SK-N-SH treated with all-trans-retinoic acid at 6 μM for 48 hours (cell line): ENCODE results near the gene TFEB.
A peak's percentile ranks its signal among the peaks of the same experiment; 100 is the strongest.

ENCODE experiments used
- ATAC-seq: fragments of 200-7000 bp; cut with Tn5 transposase; 3 replicates; pipeline ENCODE4 v1.9.1; 2020; ENCODE audit warnings: mild to moderate bottlenecking, moderate library complexity
- BACH2 ChIP-seq: fragments of 250-450 bp; sonication (Bioruptor Pico); IDR thresholded peaks from 2 replicates; pipeline ENCODE4 v1.9.0; 2021; ENCODE audit warnings: mild to moderate bottlenecking, borderline replicate concordance
- ESRRG ChIP-seq: fragments of 250-450 bp; sonication (Bioruptor Pico); IDR thresholded peaks from 2 replicates; pipeline ENCODE4 v1.6.1; 2021; ENCODE audit warnings: mild to moderate bottlenecking
- GLIS3 ChIP-seq: fragments of 250-450 bp; sonication (Bioruptor Pico); IDR thresholded peaks from 2 replicates; pipeline ENCODE4 v1.5.0; 2020; ENCODE audit warnings: mild to moderate bottlenecking, moderate library complexity
- ISL1 ChIP-seq: fragments of 250-450 bp; sonication (Bioruptor Pico); IDR thresholded peaks from 2 replicates; pipeline ENCODE4 v2.1.2; 2022; ENCODE audit warnings: mild to moderate bottlenecking, moderate library complexity
- OSR1 ChIP-seq: fragments of 250-450 bp; sonication (Bioruptor Pico); IDR thresholded peaks from 2 replicates; pipeline ENCODE4 v1.8.0; 2022; ENCODE audit warnings: moderate library complexity, mild to moderate bottlenecking, inconsistent platforms
- RARB ChIP-seq: fragments of 250-450 bp; sonication (Bioruptor Pico); IDR thresholded peaks from 2 replicates; pipeline ENCODE4 v1.8.0; 2021; ENCODE audit warnings: mild to moderate bottlenecking, moderate library complexity
- SNAI2 ChIP-seq: fragments of 250-450 bp; sonication (Bioruptor Pico); IDR thresholded peaks from 2 replicates; pipeline ENCODE4 v1.5.0; 2020; ENCODE audit warnings: mild to moderate bottlenecking, moderate library complexity
- TCF4 ChIP-seq: fragments of 250-450 bp; sonication (Bioruptor Pico); IDR thresholded peaks from 2 replicates; pipeline ENCODE4 v1.8.0; 2021; ENCODE audit warnings: mild to moderate bottlenecking, moderate library complexity, borderline replicate concordance
- TOX ChIP-seq: fragments of 250-450 bp; sonication (Bioruptor Pico); IDR thresholded peaks from 2 replicates; pipeline ENCODE4 v1.8.0; 2021; ENCODE audit warnings: mild to moderate bottlenecking, moderate library complexity, borderline replicate concordance
- ZC3H10 ChIP-seq: fragments of 250-450 bp; sonication (Bioruptor Pico); IDR thresholded peaks from 2 replicates; pipeline ENCODE4 v1.5.1; 2021; ENCODE audit warnings: mild to moderate bottlenecking, moderate library complexity
- ZFP3 ChIP-seq: fragments of 250-450 bp; sonication (Bioruptor Pico); IDR thresholded peaks from 2 replicates; pipeline ENCODE4 v1.5.0; 2020; ENCODE audit warnings: mild to moderate bottlenecking, moderate library complexity
- ZFP30 ChIP-seq: fragments of 450-650 bp; formaldehyde crosslinking; IDR thresholded peaks from 2 replicates; pipeline ENCODE4 v1.5.0; 2022; ENCODE audit warnings: mild to moderate bottlenecking, moderate library complexity
- ZNF565 ChIP-seq: fragments of 450-650 bp; formaldehyde crosslinking; conservative IDR thresholded peaks from 2 replicates; pipeline ENCODE4 v1.5.0; 2020; ENCODE audit warnings: low read depth, mild to moderate bottlenecking, moderate library complexity
- ZNF70 ChIP-seq: fragments of 450-650 bp; formaldehyde crosslinking; IDR thresholded peaks from 2 replicates; pipeline ENCODE4 v1.5.0; 2020; ENCODE audit warnings: mild to moderate bottlenecking, moderate library complexity
- ZNF8 ChIP-seq: fragments of 450-650 bp; formaldehyde crosslinking; IDR thresholded peaks from 2 replicates; pipeline ENCODE4 v1.5.0; 2020; ENCODE audit warnings: mild to moderate bottlenecking, moderate library complexity
- TF ChIP-seq, protein P1 (sequence below): fragments of 250-450 bp; sonication (Bioruptor Pico); IDR thresholded peaks from 2 replicates; pipeline ENCODE4 v1.8.0; 2021; ENCODE audit warnings: low read depth, mild to moderate bottlenecking, moderate library complexity, borderline replicate concordance
- TF ChIP-seq, protein P2 (sequence below): fragments of 250-450 bp; sonication (Bioruptor Pico); IDR thresholded peaks from 2 replicates; pipeline ENCODE4 v1.5.0; 2020; ENCODE audit warnings: mild to moderate bottlenecking, moderate library complexity
- TF ChIP-seq, protein P3 (sequence below): fragments of 250-450 bp; sonication (Bioruptor Pico); IDR thresholded peaks from 2 replicates; pipeline ENCODE4 v1.5.1; 2021; ENCODE audit warnings: mild to moderate bottlenecking, moderate library complexity
- TF ChIP-seq, protein P4 (sequence below): fragments of 250-450 bp; sonication (Bioruptor Pico); IDR thresholded peaks from 2 replicates; pipeline ENCODE4 v1.8.0; 2020; ENCODE audit warnings: mild to moderate bottlenecking, moderate library complexity, borderline replicate concordance

TFEB gene

DNA sequence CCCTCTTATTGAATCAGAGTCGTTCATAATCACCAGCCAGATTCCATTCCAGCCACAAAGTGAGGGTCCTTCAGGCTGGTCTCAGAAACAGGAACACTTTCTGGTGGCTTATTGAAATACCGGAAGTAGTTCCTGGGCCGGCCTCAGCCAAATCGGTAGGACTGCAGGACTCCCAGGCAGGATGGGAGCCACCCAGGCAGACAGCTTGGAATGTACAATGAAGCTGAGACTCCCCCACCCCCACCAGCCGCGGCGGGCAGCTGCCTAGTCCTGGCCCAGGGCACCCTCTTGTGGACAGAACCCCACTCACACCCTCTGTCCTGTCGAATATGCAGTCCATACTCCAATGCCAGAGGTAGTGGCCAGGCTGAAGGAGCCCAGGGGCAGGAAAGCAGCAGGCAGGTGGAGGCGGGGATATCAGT, 53.3 kb downstream of the TFEB start:
- TF ChIP-seq ESRRG = no peak
- ATAC-seq = peak; percentile 94

DNA sequence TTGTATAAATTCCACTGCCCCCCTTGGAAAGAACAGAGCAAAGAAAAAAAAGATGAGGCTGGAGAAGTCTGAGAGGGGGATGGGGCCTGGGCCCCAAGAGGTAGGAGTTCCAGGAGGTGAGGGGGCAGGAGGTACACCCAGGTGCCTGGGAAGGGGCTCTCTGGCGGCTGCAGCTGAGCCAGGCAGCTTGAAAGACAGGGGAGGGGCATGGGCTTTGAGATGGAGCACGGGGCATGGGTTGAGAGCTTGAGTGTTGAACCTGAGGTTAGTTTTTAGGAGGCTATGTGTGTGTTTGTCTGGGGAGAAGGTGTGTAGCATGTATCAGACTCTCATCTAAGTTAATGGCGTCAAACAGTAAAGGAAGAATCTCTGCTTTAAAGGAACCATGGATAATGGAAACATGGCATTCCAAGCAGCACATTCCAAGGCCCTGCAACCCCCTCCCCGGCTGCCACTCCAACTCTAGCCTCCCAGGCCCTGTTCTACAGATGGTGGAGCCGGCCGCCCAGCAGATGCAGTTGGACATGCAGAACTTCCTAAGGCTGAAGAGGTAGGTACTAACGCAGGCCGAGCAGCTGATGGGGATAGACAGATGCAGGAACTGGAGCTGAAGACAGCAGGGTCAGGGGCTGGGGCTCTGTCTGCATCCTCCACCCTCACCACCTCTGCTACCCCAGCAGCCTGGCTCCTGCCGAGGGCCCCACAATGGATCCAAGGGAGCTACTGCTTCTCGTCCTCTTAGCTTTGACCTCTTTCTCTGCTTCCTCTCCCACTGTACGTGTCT, 55.0 kb downstream of the TFEB start:
- ATAC-seq = no peak
- TF ChIP-seq, protein P1, sequence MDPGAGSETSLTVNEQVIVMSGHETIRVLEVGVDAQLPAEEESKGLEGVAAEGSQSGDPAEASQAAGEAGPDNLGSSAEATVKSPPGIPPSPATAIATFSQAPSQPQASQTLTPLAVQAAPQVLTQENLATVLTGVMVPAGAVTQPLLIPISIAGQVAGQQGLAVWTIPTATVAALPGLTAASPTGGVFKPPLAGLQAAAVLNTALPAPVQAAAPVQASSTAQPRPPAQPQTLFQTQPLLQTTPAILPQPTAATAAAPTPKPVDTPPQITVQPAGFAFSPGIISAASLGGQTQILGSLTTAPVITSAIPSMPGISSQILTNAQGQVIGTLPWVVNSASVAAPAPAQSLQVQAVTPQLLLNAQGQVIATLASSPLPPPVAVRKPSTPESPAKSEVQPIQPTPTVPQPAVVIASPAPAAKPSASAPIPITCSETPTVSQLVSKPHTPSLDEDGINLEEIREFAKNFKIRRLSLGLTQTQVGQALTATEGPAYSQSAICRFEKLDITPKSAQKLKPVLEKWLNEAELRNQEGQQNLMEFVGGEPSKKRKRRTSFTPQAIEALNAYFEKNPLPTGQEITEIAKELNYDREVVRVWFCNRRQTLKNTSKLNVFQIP (CRISPR knock-in tag) = no peak
- no peak for TF ChIP-seq GLIS3 (CRISPR knock-in tag)

DNA sequence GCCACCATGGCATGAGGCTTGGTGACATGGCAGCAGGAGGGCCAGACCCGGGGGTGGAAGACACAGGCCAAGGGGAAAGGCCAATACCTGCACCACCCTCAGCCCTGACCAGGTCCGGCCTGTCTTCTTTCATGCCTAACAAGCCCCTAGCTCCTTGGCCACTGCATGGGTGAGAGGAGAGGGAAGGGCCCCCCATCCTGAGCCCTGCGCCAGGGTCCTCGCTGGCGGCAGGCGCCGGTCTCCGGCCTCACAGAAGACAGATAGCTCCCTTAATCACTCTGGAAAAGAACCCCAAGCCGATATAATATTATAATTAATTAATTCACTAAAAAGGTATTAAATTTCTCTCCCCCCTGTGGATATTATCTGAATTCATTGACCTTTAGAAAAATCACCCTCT, 55.7 kb downstream of the TFEB start:
- TF ChIP-seq TCF4 (CRISPR knock-in tag) (no peak), ZFP3 (no peak), OSR1 (CRISPR knock-in tag) (no peak), ZNF70 (CRISPR knock-in tag) (no peak)
- no peak for ATAC-seq

DNA sequence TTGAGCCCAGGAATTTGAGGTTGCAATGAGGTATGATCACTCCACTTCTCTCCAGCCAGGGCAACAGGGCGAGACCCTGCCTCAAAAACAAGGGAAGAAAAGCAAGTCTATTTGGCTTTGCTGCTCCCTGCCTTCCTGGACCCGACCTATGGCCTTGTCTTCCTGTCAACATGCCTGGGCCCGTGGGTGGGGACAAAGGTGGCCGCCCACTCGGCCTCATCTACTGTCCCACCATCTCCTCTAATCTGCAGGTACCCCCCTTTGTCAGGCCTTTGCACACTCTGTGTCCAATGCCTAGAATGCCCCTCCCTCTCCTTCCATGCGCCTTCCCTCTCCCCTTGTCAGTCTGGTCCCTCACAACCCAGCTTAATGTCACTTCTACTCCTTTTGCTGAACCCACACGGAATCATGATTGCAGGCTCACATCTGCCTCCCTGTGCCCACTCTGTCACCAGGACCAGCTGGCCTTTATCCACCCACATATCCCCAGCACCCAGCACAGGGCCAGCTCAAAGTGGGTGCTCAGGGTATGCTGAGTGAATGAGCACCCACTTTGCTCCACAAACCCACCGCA, 56.8 kb downstream of the TFEB start:
- ATAC-seq = no peak
- TF ChIP-seq, protein P2, sequence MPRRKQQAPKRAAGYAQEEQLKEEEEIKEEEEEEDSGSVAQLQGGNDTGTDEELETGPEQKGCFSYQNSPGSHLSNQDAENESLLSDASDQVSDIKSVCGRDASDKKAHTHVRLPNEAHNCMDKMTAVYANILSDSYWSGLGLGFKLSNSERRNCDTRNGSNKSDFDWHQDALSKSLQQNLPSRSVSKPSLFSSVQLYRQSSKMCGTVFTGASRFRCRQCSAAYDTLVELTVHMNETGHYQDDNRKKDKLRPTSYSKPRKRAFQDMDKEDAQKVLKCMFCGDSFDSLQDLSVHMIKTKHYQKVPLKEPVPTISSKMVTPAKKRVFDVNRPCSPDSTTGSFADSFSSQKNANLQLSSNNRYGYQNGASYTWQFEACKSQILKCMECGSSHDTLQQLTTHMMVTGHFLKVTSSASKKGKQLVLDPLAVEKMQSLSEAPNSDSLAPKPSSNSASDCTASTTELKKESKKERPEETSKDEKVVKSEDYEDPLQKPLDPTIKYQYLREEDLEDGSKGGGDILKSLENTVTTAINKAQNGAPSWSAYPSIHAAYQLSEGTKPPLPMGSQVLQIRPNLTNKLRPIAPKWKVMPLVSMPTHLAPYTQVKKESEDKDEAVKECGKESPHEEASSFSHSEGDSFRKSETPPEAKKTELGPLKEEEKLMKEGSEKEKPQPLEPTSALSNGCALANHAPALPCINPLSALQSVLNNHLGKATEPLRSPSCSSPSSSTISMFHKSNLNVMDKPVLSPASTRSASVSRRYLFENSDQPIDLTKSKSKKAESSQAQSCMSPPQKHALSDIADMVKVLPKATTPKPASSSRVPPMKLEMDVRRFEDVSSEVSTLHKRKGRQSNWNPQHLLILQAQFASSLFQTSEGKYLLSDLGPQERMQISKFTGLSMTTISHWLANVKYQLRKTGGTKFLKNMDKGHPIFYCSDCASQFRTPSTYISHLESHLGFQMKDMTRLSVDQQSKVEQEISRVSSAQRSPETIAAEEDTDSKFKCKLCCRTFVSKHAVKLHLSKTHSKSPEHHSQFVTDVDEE (CRISPR knock-in tag) = no peak
- TF ChIP-seq ZC3H10 (CRISPR knock-in tag) (no peak), BACH2 (no peak), ZFP3 (no peak), OSR1 (CRISPR knock-in tag) (no peak), SNAI2 (no peak), ESRRG (no peak), RARB (no peak), ZNF565 (no peak), ZFP30 (CRISPR knock-in tag) (no peak), ZNF8 (CRISPR knock-in tag) (no peak), TCF4 (CRISPR knock-in tag) (no peak), GLIS3 (CRISPR knock-in tag) (no peak)
- TF ChIP-seq, protein P3, sequence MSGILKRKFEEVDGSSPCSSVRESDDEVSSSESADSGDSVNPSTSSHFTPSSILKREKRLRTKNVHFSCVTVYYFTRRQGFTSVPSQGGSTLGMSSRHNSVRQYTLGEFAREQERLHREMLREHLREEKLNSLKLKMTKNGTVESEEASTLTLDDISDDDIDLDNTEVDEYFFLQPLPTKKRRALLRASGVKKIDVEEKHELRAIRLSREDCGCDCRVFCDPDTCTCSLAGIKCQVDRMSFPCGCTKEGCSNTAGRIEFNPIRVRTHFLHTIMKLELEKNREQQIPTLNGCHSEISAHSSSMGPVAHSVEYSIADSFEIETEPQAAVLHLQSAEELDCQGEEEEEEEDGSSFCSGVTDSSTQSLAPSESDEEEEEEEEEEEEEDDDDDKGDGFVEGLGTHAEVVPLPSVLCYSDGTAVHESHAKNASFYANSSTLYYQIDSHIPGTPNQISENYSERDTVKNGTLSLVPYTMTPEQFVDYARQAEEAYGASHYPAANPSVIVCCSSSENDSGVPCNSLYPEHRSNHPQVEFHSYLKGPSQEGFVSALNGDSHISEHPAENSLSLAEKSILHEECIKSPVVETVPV (CRISPR knock-in tag) = no peak

DNA sequence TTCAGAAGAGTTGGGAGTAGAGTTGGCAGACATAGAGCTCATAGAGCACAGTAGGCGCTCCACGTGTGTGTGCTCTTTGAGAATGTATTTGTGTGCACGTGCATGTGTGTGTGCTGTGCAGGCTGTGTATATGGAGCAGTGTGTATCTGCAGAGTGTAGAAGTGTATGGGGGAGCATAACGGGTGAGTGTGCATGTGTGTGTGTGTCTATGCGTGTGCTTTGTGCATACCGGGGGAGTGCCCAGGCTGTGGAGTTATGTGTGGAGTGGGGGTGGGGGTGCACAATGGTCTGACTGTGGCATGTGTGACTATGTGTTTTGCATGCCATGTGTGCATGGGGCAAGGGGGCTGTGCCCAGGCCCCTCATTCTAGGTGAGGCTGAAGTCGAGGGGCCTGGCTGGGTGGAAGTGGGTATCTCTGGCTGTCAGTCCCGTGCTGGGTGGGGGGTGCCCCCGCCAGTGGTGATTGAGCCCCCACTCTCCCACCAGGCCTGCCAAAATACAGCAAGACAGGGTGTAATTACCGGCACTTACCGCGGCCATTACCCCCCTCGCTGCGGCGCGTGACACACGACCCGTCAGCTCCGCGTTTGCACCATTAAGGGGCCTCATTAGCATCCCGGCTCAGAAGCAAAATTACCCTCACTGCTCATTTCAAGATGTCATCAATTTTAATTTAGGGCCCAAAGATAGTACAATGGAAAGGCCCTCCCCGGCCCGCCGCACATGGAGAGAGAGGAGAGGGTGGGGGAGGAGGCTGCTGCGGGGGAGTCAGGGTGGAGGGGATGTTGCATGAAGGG, 58.1 kb downstream of the TFEB start:
- ATAC-seq = no peak
- TF ChIP-seq, protein P4, sequence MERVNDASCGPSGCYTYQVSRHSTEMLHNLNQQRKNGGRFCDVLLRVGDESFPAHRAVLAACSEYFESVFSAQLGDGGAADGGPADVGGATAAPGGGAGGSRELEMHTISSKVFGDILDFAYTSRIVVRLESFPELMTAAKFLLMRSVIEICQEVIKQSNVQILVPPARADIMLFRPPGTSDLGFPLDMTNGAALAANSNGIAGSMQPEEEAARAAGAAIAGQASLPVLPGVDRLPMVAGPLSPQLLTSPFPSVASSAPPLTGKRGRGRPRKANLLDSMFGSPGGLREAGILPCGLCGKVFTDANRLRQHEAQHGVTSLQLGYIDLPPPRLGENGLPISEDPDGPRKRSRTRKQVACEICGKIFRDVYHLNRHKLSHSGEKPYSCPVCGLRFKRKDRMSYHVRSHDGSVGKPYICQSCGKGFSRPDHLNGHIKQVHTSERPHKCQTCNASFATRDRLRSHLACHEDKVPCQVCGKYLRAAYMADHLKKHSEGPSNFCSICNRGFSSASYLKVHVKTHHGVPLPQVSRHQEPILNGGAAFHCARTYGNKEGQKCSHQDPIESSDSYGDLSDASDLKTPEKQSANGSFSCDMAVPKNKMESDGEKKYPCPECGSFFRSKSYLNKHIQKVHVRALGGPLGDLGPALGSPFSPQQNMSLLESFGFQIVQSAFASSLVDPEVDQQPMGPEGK = no peak
- no peak for TF ChIP-seq OSR1 (CRISPR knock-in tag)
- TF ChIP-seq, protein P1 (CRISPR knock-in tag) = no peak
- TF ChIP-seq ZNF565 = no peak
- TF ChIP-seq, protein P2 (CRISPR knock-in tag) = no peak
- no peak for TF ChIP-seq ZFP3
- TF ChIP-seq ZNF70 (CRISPR knock-in tag) = no peak
- no peak for TF ChIP-seq ISL1
- TF ChIP-seq GLIS3 (CRISPR knock-in tag) = no peak
- TF ChIP-seq SNAI2 = no peak
- no peak for TF ChIP-seq TOX (CRISPR knock-in tag)
- no peak for TF ChIP-seq ZNF8 (CRISPR knock-in tag)
